Endodermal cell (in vitro differentiated cells): ENCODE results near the gene JAG2. TPM values are rescaled to one million over a fixed set of nuclear protein-coding genes. Genes with fewer than 3 reads are reported as not detected.
A peak's percentile ranks its signal among the peaks of the same experiment; 100 is the strongest.

ENCODE experiments used
- DNase-seq: peaks from one replicate; pipeline ENCODE4 v3.0.0-alpha.2; 2017
- H3K27ac ChIP-seq: 2 replicates; pipeline ENCODE4 v1.5.1; 2013; ENCODE audit warnings: mild to moderate bottlenecking, low read depth, low read length, moderate library complexity
- H3K27me3 ChIP-seq: 2 replicates; pipeline ENCODE4 v1.6.1; 2013; ENCODE audit warnings: mild to moderate bottlenecking, low read length, moderate library complexity; ENCODE audit not compliant: insufficient read depth, control insufficient read depth, poor library complexity, severe bottlenecking
- H3K36me3 ChIP-seq: 2 replicates; pipeline ENCODE4 v1.7.0; 2013; ENCODE audit warnings: mild to moderate bottlenecking, low read length, moderate library complexity; ENCODE audit not compliant: control insufficient read depth, insufficient read depth
- H3K4me1 ChIP-seq: one replicate; pipeline ENCODE4 v1.7.0; 2013; ENCODE audit warnings: low read length; ENCODE audit not compliant: control insufficient read depth, insufficient read depth
- H3K4me3 ChIP-seq: 2 replicates; pipeline ENCODE4 v1.5.1; 2013; ENCODE audit warnings: mild to moderate bottlenecking, low read length, moderate library complexity
- H3K9ac ChIP-seq: 2 replicates; pipeline ENCODE4 v1.6.1; 2013; ENCODE audit warnings: mild to moderate bottlenecking, low read length, moderate library complexity; ENCODE audit not compliant: poor library complexity, severe bottlenecking; ENCODE audit errors: extremely low read depth
- H3K9me3 ChIP-seq: 2 replicates; pipeline ENCODE4 v1.6.1; 2013; ENCODE audit warnings: mild to moderate bottlenecking, low read length, moderate library complexity; ENCODE audit not compliant: control insufficient read depth
- H3K27ac Mint-ChIP-seq: 2 replicates; pipeline ENCODE4 v1.8.0; 2020; ENCODE audit warnings: mixed read lengths
- H3K27me3 Mint-ChIP-seq: 2 replicates; pipeline ENCODE4 v1.8.0; 2021; ENCODE audit warnings: mild to moderate bottlenecking, mixed read lengths; ENCODE audit not compliant: insufficient read depth
- H3K36me3 Mint-ChIP-seq: 2 replicates; pipeline ENCODE4 v1.8.0; 2020; ENCODE audit warnings: low read depth, mixed read lengths
- H3K4me1 Mint-ChIP-seq: 2 replicates; pipeline ENCODE4 v1.8.0; 2020; ENCODE audit warnings: mixed read lengths
- H3K4me3 Mint-ChIP-seq: 2 replicates; pipeline ENCODE4 v1.8.0; 2020; ENCODE audit warnings: mild to moderate bottlenecking, moderate library complexity, mixed read lengths
- H3K9me3 Mint-ChIP-seq: 2 replicates; pipeline ENCODE4 v1.8.0; 2020; ENCODE audit warnings: mild to moderate bottlenecking, mixed read lengths
- WGBS, 2 experiments: methylation state at CpG; one replicate each; pipeline versions ENCODE4 v1.1.5 to v1.1.7; 2013; ENCODE audit warnings: missing lambda C conversion rate in 2 of 2, mixed read lengths in 1 of 2; ENCODE audit not compliant: insufficient coverage in 1 of 2, insufficient read length in 1 of 2; 5-methylcytosine and 5-hydroxymethylcytosine counted together
- total RNA-seq, 2 donors: library from RNA; stranded (reverse); fragmentation: NEBNext Ultra II Directional in 1 of 2; extraction: Animal tissue kit (Norgen Biotek cat#: 25700) in 1 of 2; gene quantifications; 2 replicates in 1 of 2; 3 replicates in 1 of 2; pipeline ENCODE4 v1.2.1, GENCODE V29; 2021
- TF ChIP-seq, protein P1 (sequence below): fragments of 200-600 bp; sonication (generic); conservative IDR thresholded peaks from 2 replicates; pipeline ENCODE4 v1.5.0; 2021; ENCODE audit warnings: antibody characterized with exemption, mild to moderate bottlenecking

Gene JAG2
- total RNA-seq, 2 donors from 2014 or later = 6.4 TPM

DNA sequence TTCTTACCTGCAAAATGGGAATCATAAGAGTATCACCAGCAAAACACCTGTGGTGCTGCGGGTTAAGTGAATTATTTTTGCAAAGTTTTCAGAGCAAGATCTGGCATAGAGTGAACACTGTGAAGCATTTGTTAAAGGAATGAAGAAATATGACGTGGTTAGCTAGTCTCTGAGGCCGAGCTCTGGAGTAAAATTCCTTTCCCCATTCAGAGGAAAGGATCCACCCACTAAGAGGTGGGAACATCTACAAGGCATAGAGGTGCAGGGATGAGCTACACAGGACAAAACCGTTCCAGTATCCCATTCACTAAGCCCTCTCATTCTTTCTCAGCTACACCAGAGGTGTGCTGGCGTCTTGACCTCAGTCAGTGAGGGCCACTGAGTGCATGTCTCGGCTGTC lies 48.5 kb downstream of the JAG2 start:
- Histone ChIP-seq H3K4me3 (no peak overlapping the region), H3K36me3 (no peaks in the 10 kb centered on the region), H3K27me3 (no peaks in the 10 kb centered on the region), H3K9me3 (peaks cover 19% of the 10 kb centered on the region), H3K4me1 (no peaks in the 10 kb centered on the region), H3K9ac (no peak overlapping the region), H3K27ac (no peak overlapping the region)
- Mint-ChIP-seq H3K9me3 (peaks cover 23% of the 10 kb centered on the region), H3K36me3 (no peaks in the 10 kb centered on the region), H3K4me1 (no peaks in the 10 kb centered on the region), H3K27ac (no peak overlapping the region), H3K4me3 (no peak overlapping the region), H3K27me3 (peaks cover 25% of the 10 kb centered on the region)
- DNase-seq = no peak
- TF ChIP-seq, protein P1, sequence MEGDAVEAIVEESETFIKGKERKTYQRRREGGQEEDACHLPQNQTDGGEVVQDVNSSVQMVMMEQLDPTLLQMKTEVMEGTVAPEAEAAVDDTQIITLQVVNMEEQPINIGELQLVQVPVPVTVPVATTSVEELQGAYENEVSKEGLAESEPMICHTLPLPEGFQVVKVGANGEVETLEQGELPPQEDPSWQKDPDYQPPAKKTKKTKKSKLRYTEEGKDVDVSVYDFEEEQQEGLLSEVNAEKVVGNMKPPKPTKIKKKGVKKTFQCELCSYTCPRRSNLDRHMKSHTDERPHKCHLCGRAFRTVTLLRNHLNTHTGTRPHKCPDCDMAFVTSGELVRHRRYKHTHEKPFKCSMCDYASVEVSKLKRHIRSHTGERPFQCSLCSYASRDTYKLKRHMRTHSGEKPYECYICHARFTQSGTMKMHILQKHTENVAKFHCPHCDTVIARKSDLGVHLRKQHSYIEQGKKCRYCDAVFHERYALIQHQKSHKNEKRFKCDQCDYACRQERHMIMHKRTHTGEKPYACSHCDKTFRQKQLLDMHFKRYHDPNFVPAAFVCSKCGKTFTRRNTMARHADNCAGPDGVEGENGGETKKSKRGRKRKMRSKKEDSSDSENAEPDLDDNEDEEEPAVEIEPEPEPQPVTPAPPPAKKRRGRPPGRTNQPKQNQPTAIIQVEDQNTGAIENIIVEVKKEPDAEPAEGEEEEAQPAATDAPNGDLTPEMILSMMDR = no peak
- 81 to 88% methylated on average over 6 of the region's 6 CpGs for WGBS, 2 experiments

DNA sequence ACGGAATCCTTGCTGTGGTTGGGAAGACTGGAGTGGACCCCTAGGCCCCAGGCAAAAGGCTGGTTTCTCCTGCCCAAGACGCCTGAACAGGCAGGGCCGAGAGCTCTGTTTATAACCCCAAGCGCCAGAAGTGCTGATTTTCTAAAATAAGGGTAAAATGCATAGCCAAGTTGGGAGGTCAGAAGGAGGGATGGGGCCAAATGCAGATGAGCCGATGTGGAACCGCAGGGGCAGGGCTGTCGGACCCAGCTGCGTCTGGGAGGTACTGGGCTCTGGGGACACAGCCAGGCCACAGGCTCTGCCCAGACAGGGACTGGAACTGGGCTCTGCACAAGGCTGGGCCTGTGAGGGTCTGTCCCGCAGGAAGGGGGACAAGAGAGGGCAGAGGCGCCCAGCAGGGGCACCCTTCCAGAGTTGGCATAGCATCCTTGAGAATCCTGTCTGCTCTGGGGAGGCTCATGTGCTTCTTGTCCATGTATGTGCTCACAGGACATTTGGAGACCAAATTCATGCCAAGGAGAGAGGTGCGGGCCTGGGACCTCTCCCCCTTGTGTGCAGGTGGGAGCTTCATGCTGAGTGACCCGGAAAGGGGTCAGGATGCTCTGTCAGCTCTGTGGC lies 49.1 kb downstream of the JAG2 start:
- Mint-ChIP-seq H3K27me3 (peaks cover 23% of the 10 kb centered on the region), H3K36me3 (no peaks in the 10 kb centered on the region), H3K27ac (no peak overlapping the region), H3K9me3 (peaks cover 24% of the 10 kb centered on the region), H3K4me3 (no peak overlapping the region), H3K4me1 (no peaks in the 10 kb centered on the region)
- H3K4me1 ChIP-seq = no peaks in the 10 kb centered on the region
- TF ChIP-seq, protein P1 = no peak
- H3K4me3 ChIP-seq = no peak overlapping the region
- H3K36me3 ChIP-seq = no peaks in the 10 kb centered on the region
- no peak overlapping the region for H3K9ac ChIP-seq
- 85 to 92% methylated on average over 10 to 12 of the region's 12 CpGs for WGBS, 2 experiments
- peaks cover 19% of the 10 kb centered on the region for H3K9me3 ChIP-seq
- no peak overlapping the region for H3K27ac ChIP-seq
- no peaks in the 10 kb centered on the region for H3K27me3 ChIP-seq
- peak; percentile 29 for DNase-seq

DNA sequence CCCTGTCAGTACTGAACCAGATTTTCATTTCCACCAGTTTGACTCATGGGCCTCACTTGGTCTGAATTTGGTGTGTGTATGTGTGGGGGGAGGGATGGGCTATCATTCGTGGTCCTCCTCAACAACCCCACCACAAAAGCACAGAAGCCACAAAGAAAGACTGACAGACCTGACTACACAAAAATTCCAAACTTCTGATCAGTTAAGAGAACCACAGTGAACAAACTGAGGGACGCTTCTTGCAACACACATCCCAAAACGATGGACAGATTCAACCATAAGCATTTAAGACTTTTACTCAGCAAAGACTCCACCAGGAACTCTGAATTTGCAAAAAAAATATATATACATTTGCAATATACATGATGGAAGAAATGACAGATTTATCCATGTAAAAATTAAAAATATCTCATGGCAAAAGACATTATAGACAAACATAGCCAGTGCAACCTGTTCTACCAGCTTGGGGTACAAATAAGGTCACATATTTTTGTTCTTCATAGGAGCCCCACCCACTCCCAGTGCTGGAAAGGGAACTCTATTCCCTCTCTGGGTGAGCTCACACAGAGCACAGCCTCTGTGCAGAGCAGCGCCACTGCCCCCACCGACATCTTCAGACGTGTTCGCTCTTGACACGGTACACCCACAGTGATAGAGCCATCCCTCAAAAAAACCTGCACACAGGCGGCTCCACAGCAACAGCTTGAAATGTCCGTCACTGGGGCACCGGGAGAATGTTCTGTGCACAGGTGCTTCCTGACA lies 49.7 kb downstream of the JAG2 start:
- Histone ChIP-seq H3K9ac (no peak overlapping the region), H3K4me1 (no peaks in the 10 kb centered on the region), H3K27me3 (no peaks in the 10 kb centered on the region), H3K36me3 (no peaks in the 10 kb centered on the region), H3K9me3 (peaks cover 19% of the 10 kb centered on the region), H3K27ac (no peak overlapping the region), H3K4me3 (no peak overlapping the region)
- no peak for DNase-seq
- Mint-ChIP-seq H3K4me3 (no peak overlapping the region), H3K9me3 (peaks cover 26% of the 10 kb centered on the region), H3K4me1 (no peaks in the 10 kb centered on the region), H3K36me3 (no peaks in the 10 kb centered on the region), H3K27me3 (peaks cover 19% of the 10 kb centered on the region), H3K27ac (no peak overlapping the region)
- 84 to 94% methylated on average over 7 to 11 of the region's 11 CpGs for WGBS, 2 experiments
- TF ChIP-seq, protein P1 = no peak
